GM18858 (cell line): Measurements from ENCODE around the gene OR6X1.
A peak's percentile ranks its signal among the peaks of the same experiment; 100 is the strongest.

Source experiments
- ATAC-seq: cut with Tn5 transposase; IDR thresholded peaks from one replicate; pipeline ENCODE4 v1.9.1; 2021; ENCODE audit not compliant: unreplicated experiment

The OR6X1 gene

DNA sequence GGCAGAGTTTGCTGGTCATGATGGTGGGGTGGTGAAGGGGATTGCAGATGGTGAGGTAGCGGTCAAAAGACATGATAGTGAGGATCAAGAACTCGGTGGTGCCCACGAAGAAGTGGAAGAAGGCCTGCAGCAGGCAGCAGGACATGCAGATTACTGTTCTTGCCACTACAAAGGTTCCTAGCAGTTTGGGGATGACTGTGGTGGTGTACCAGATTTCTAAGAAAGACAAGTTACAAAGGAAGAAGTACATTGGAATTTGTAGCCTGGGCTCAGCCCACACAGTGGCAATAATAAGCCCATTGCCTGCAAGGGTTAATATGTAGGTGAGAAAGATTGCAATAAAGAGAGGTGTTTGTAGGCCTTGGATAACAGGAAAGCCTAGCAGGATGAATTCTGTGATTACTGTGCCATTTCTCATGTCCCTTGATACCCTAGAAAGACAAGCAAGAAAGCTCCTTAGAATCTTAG, at the start of gene OR6X1:
TSS of gene OR6X1 (minus strand) at position 418 of the 468 bp plus-strand sequence. CDS start at position 418, 0 bp downstream.
- ATAC-seq = no peak

DNA sequence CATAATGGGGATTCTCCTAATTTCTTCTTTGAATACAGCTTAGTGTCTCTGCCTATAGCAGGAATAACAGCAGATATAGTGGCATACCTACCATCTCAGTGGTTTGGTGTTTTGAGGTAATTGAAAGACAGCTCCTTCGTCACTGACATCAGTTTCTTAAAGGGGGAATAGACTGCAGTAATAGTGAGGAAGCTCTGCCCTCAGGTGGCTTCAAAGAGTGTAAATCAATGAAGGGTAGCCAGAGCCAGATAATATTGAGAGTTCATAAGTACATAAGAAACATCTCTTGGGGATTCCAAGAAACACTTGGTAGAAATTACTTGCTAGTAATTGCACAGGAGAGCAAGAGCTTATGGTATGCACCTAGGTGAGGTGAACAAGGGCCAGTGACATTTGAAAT, 47.4 kb upstream of the OR6X1 start:
- ATAC-seq = no peak

DNA sequence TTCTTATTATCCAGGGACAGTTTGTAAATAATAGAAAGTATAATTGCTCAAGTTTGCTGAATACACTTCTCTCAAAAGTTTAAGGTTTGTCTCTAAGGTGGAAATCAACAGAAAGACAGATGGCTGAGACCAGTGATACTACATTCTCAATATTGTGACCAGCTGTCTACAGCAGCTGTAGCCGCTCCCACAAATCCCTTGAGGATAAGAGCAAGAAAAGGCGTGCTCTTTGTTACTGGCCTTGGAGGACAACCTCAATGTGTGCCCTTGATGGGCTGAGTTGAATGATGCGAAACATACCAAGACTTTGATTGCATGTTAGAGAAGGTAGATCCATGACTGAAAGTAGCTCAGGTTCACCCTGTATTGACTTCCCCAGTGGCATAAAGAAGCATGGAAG, 45.7 kb upstream of the OR6X1 start:
- no peak for ATAC-seq

GRCh38 chr11:123799438-123799837, 45.1 kb upstream of the OR6X1 start:
- ATAC-seq = no peak

- ATAC-seq = no peak
Observed at GRCh38 chr11:123798513-123799252, 44.4 kb upstream of the OR6X1 start.

DNA sequence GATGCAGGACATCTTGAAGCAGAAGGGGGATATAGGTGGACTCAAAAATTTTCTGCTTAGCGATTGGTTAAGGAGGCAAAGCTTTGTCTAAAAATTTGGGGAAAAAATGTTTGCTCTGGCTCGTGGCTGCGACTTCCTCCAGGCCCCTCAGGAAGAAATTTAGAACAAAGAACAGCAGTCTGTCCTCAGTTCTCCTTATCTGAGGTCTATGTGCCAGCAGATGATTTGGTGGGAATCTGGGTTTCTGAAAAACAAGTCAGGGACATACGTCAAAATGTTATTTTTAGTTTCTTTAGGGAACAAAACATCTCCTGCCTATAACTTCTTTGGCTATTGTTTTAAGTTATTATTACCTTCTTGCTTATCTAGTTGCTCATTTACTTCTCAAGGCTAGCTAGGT, 43.8 kb upstream of the OR6X1 start:
- no peak for ATAC-seq

- no peak for ATAC-seq
Observed at GRCh38 chr11:123797541-123797940, 43.2 kb upstream of the OR6X1 start.

DNA sequence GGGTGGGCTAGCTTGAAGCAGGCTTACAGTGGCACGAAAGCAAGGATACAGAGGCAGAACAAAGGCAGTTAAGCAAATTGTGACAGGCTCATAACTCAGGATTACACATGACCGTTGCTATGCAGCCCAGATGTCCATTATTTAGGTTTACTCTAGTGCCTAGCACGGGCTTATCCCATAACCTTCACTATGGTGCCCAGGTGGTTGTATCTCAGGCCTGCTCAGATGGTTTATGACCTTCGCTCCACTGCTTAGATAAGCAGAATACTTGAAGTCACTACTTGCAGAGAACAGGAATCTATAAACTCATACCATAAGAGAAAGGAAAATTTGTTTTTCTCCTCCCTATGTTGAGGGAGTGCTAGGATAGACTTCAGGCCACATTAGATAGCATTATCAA, 42.8 kb upstream of the OR6X1 start:
- no peak for ATAC-seq

DNA sequence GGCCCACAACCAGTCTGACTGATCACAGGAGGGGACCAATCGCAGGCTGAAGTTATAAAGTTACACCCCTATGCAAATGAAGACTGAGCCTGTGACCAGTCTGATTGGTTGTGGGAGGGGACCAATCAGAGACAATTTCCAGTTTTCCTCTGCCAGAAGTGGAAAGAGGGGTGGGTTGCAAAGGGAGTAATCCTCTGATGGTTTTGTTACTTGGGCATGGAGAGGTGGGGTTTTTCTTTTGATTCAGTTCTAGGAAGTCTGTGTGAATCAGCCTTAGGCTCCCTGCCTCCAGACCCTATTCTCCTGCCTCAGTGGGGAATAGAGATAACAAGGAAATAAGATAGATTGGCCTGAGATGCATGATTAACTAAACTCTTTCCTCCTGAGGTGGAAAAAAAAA, 41.9 kb upstream of the OR6X1 start:
- ATAC-seq = no peak

- no peak for ATAC-seq
Observed at GRCh38 chr11:123783536-123783935, 29.2 kb upstream of the OR6X1 start.

- ATAC-seq = no peak
Observed at GRCh38 chr11:123778511-123778910, 24.2 kb upstream of the OR6X1 start.

GRCh38 chr11:123775715-123776549, 21.6 kb upstream of the OR6X1 start:
- ATAC-seq = no peak

GRCh38 chr11:123775289-123775688, 21.0 kb upstream of the OR6X1 start:
- ATAC-seq = no peak

GRCh38 chr11:123773959-123774358, 19.6 kb upstream of the OR6X1 start:
- ATAC-seq = no peak

DNA sequence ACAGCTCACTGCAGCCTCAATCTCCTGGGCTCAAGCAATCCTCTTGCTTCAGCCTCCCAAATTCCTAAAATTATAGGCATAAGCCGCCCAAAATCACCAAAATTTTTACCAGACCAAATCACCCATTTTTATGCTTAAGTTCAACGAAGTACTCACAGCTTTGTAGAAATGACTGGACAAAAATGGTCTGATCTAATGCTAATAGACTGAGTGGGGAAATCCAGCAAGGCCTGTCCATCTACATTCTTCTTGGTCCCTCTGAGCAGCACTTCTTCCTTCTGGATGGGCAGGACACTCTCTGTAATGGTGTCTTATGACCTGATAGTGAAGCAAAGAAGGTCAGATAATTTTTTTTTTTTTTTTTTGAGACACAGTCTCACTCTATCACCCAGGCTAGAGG, 18.7 kb upstream of the OR6X1 start:
- ATAC-seq = no peak

GRCh38 chr11:123771664-123772063, 17.3 kb upstream of the OR6X1 start:
- ATAC-seq = no peak

DNA sequence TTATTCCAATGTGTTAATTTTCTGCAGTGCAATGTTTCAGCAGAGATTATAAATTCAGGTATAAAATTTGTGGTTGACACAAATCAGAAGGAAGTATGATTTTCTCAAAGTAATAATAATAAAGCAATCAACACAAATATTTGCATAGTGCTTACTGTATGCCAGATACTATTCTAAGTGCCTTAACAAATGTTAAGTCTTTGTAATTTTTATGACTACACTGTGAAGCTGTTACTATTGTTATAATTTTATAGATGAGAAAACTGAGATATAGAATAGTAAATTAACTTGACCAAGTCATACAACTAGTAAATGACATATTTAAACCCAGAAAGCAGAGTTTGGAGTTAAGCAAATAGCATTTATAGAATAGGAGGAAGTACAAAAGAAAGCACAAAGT, 16.4 kb upstream of the OR6X1 start:
- ATAC-seq = no peak

GRCh38 chr11:123765601-123766000, 11.3 kb upstream of the OR6X1 start:
- no peak for ATAC-seq

DNA sequence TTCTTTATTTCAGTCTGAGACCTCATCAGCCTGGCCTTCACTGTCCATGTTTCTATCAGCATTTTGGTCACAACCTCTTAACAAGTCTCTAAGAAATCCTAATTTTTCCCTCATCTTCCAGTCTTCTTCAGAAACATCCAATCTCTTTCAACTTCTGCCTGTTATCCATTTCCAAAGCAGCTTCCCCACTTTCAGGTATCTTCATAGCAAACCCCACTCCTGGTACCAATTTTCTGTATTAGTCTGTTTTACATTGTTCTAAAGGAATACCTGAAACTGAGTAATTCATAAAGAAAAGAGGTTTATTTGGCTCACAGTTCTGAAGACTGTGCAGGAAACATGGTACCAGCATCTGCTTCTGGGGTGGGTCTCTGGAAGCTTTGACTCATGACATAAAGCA, 8.1 kb upstream of the OR6X1 start:
- ATAC-seq = no peak

DNA sequence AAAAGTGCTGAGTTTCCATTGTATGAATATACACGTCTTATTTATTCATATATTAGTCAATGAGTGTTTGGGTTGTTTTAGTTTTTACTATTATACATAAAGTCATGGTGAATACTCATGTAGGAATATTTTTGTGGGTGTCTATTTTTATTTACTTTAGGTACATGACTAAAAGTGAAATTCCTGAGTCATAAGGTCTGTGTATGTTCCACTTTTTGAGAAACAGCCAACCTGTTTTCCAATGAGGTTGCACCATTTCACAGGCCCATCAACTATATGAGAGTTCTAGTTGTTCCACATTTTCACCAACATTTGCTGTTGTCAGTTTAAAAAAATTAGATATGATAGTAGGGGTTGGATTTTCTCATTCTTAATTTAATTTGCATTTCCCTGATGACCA, 6.6 kb upstream of the OR6X1 start:
- ATAC-seq = peak; percentile 85

GRCh38 chr11:123757976-123758375, 3.7 kb upstream of the OR6X1 start:
- ATAC-seq = no peak

DNA sequence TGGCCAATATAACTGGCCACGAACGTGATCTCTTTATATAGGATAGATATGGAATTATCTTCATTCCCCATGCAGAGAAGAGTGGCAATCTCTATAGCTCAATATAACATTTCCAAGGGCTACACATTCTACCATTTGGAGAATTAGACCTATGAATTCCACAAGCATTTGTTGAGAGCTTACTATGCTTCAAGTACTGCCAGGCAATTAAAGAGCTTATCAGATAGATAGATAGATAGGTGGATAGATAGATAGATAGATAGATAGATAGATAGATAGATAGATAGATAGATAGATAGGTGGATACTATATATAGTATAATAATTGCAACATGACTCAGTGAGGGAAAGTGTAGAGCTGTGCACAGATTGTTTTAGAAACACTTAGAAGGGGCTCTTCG, 1.5 kb upstream of the OR6X1 start:
- ATAC-seq = no peak
